ENCODE measurements around the gene PELO.
"Not testable (repeated sequence)": the region's sequence is repeated elsewhere in the genome, so short reads cannot be mapped to it uniquely, and the experiment has no call there.

PELO gene

DNA sequence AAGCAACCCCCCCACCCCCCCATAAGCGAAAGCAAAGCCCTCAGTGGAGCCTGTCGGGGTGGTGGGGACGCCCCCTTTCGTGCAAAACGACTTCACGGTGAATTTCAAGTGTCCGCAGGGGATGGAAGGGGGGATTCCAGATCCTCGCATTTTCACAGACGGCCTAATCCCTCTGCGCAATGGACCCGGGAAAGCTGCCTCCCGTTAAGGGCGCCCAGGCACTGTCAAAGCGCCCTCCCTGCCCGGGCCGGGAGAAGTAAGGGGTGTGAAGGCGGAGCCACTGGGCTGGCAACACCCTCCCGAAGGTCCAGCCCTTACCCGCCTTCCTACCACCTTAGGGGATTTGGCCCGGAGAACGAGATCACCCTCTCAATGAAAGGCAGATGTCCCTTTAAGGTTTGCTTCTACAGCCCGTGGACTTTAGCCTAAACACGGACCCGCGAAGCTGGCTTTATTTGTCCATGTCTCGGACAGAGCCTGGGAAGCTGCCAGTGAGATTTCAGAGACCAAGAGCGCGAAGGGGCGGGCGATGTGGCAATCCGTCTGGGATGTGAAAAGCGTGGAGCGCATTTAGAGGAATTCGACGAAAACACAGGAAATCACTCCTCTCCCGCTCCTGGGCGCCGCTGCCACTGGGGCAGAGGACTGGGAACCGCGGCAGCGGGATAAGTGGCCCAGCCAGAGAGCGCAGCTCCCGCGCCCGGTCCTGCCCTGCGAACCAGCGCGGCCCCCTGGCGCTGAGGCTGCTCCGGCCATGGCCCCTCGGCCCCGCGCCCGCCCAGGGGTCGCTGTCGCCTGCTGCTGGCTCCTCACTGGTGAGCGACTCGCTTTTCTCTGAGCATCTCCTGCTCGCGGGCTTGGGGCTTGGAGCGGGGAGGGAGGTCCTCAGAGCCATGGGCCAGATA, at the start of gene PELO, which contains the start of gene ITGA1:
PELO (plus strand) TSS at position 317 of the 905 bp plus-strand sequence. CDS start 12,479 bp downstream, outside the sequence.
ITGA1 (plus strand) TSS at position 317 of the 905 bp plus-strand sequence; CDS start at position 755, 438 bp downstream.
- DNase-seq (ENCODE audit: low spot score): peak; percentile 65

- no peak for DNase-seq (ENCODE audit: low spot score)
These were observed 49.6 kb upstream of the PELO start for GRCh38 chr5:52738095-52738506.

- no peak for DNase-seq (ENCODE audit: low spot score)
These were observed 47.7 kb upstream of the PELO start for GRCh38 chr5:52740007-52740406.

DNA sequence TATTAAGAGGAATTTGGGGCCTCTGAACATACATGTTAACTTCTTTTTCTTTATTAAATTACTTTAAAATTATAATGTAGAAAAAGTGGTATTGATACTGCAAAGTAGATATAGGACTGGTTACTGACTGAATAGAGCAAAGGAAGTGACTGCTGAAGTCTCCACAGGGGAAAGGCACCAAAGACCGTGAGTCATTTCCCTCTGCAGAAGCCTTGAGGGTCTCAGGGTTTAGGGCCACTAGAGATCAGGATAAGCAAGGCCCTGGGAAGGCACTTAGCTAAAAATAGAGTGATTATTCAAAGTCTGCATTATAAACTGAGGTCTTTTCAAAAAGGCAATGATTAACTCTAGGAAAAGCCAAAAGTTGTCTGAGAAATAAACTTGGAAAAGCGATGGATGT, 44.7 kb upstream of the PELO start:
- no peak for DNase-seq (ENCODE audit: low spot score)

DNA sequence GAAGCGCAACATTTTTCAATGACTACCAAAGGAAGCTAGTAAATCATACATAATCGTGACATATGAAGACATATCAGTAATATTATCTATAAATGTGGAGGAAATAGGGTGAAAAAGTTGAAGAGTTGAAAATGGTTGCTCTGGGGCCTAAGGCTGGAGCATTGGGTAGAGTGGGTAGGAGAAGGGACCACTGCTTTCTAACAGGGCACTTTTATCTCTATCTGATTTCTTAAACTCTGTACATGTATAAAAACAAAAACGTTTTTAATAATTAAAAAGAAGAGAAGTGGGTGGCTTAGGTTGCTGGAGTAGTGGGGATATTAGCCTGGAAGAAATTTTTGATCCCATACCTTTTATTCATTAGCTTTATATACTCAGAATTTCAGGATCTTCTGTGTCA, 44.2 kb upstream of the PELO start:
- DNase-seq (ENCODE audit: low spot score): no peak

GRCh38 chr5:52743970-52744369, 43.7 kb upstream of the PELO start:
- peak; percentile 9 for DNase-seq (ENCODE audit: low spot score)

GRCh38 chr5:52744867-52745458, 42.8 kb upstream of the PELO start:
- DNase-seq (ENCODE audit: low spot score): not testable (repeated sequence)

DNA sequence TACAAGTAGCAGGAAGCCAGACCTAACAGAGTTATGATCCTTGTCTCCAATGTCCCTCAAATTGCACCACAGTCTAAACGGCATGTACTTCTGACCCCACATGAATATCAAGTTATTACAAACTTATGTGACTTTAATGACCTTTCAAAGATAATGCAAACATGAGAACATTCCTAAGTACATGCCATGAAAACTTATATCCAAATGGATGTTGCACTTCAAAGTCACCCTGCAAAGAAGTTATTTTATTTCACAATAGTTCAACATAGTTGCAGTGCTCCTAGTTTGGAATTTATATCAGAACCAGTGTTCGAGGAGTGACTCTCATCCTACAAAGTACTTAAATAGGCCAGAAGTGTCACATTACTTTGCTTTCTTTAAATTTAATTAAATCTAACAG, 41.2 kb upstream of the PELO start:
- DNase-seq (ENCODE audit: low spot score): no peak

DNA sequence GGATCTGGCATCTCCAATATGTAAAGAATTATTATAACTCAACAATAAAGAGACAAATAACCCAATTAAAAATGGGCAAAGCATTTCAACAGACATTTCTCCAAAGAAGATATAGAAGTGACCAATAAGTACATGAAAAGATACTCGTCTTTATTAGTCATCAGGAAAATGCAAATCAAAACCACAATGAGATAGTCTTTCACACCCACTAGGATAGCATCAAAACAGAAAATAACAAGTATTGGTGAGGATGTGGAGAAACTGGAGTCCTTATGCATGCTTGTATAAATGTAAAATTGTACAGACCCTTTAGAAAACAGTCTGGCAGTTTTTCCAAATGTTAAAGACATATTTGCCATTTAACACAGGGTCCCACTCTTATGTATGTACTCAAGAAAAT, 39.1 kb upstream of the PELO start:
- DNase-seq (ENCODE audit: low spot score): no peak

DNA sequence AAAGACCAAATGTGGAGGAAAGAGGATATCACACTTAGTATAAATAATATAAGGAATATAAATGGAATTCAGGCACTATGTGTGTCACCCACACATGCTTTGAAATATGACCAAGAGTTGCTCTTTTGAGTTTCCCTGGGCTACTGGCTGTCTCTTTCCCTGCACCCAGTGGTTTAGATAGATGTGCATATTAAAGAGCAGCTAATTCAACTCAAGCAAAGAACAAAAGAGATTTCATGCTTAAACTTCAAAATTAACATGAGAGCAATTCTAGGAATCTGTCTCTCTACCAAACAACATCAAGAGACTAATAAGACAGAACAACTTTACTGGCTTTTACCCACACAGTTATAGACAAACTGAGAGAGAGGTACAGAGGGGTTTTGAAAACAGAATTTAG, 38.0 kb upstream of the PELO start:
- no peak for DNase-seq (ENCODE audit: low spot score)

DNA sequence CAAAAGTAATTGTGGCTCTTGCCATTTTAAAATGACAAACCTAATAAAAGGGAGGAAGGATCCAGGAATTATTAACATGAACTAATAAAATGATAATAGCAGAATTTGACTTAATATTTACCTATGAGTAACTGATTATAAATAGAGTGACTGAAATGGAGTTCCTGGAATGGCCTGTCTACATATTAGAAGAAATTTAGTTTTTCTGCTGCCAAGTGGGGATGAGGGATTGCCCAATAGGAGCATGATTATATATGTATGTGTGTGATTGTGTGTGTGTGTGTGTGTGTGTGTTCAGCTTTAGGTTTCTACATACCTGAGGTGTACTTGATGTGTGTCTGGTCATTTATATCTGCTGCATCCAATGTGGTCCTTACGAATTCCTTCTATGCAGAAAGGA, 36.6 kb upstream of the PELO start:
- DNase-seq (ENCODE audit: low spot score): no peak

- DNase-seq (ENCODE audit: low spot score): no peak
These were observed 33.7 kb upstream of the PELO start for GRCh38 chr5:52754051-52754450.

GRCh38 chr5:52757527-52757926, 30.2 kb upstream of the PELO start:
- no peak for DNase-seq (ENCODE audit: low spot score)

DNA sequence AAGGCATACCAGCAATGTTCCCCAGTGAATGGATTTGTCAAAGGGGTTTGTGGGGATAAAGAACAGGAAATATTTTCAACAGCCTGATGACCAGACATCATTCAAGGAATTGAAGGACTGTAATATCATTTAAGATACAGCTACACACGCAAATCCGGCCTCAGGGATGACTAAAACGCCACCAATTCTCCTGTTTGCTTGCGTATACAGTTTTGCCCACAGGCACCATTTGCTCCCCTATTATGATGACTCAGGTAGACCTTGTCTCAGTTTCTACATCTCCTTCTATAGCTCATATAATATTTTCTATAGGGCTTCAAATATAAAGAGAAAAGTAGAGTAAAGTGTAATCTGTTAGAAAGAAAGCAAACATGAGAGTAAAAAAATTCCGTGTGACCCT, 29.7 kb upstream of the PELO start:
- no peak for DNase-seq (ENCODE audit: low spot score)

DNA sequence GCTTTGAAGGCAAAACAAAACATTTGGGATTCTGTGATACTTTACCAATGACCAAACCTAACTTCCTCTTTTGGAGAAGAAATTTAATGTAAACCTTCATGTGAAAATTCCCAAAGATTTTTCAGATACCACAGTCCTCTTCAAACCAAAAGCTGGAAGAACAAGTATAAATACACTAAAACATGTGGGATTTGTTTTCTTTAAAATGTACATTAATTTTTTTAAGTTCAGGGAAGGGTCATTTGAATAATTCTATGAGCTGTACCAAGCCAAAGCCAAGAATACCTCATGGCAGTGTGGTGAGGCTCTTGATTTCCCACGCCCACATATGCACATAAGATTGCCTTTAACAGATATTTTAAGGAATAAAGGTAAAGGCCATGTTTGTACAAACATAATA, 28.4 kb upstream of the PELO start:
- no peak for DNase-seq (ENCODE audit: low spot score)

GRCh38 chr5:52760695-52761366, 26.9 kb upstream of the PELO start:
- DNase-seq (ENCODE audit: low spot score): no peak

GRCh38 chr5:52767217-52767743, 20.4 kb upstream of the PELO start:
- DNase-seq (ENCODE audit: low spot score): no peak

GRCh38 chr5:52767766-52768480, 19.8 kb upstream of the PELO start:
- DNase-seq (ENCODE audit: low spot score): no peak

DNA sequence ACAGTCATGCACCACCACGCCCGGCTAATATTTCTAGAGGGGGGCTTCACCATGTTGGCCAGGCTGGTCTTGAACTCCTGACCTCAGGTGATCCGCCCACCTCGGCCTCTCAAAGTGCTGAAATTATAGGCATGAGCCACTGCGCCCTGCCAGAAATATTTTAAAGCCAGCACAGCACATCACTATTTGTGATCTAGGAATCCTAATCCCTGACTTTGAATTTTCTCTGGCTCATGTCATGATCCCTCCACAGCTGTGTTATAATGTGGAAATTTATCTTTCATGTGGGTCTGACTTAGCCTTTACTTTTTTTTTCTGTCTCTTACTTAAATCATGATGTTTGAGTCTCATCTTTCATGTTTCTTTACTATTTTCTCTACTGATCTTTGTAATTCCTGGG, 18.7 kb upstream of the PELO start:
- DNase-seq (ENCODE audit: low spot score): no peak

- no peak for DNase-seq (ENCODE audit: low spot score)
These were observed 17.3 kb upstream of the PELO start for GRCh38 chr5:52770287-52770939.

DNA sequence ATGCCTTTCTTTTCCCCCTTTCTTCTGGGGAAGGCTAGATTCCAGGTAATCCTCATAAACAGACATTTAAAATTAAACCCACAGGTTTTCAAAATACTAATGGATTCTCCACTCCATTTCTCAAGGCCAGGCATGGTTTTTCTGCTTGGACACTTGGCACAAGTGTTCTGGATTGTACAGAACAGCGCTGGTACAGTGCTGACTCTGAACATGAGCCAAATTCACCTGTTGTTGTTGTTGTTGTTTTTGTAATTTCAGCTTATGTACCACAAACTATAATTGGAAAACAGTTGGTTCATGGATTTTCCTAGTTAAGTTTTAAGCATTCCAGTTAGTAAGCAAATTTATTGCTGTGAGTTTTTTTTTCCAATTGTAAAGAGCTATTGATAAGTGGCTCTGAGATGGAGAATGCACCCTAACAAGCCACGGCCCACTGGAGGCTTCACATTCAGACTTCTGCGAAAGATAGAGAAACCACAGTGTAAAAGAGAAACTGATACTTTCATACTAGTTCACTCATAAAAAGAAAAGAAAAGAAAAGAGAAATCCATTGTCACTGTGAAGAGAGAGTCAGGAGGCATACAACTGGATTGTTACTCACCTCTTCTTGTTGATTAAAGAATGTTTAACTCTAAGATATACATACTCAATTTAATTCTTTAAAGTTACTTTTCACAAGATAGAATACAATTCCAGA, 16.2 kb upstream of the PELO start:
- no peak for DNase-seq (ENCODE audit: low spot score)
